Neural cell (in vitro differentiated cells): ENCODE results near the gene NDST1. TPM values are rescaled to one million over a fixed set of nuclear protein-coding genes. Genes with fewer than 3 reads are reported as not detected.

Experiments used
- H2AFZ ChIP-seq: fragments of 200-600, 300-800 bp; sonication (generic), shearing (Covaris generic); 2 replicates; pipeline ENCODE4 v1.6.0; 2014; ENCODE audit warnings: low read depth, mild to moderate bottlenecking, antibody characterized with exemption, low read length, moderate library complexity
- H3F3A ChIP-seq: fragments of 200-600 bp; shearing (Covaris generic); 2 replicates; pipeline ENCODE4 v1.6.1; 2016; ENCODE audit warnings: mild to moderate bottlenecking, moderate library complexity, mixed read lengths, antibody characterized with exemption, low read length; ENCODE audit not compliant: insufficient read depth, poor library complexity, severe bottlenecking
- H3K27ac ChIP-seq: fragments of 200-600, 300-800 bp; sonication (generic), shearing (Covaris generic); 2 replicates; pipeline ENCODE4 v1.5.1; 2014; ENCODE audit warnings: mild to moderate bottlenecking, low read length, moderate library complexity
- H3K27me3 ChIP-seq: fragments of 300-800, 200-600 bp; sonication (generic), shearing (Covaris generic); 2 replicates; pipeline ENCODE4 v1.6.0; 2014; ENCODE audit warnings: mild to moderate bottlenecking, low read depth, low read length, moderate library complexity; ENCODE audit not compliant: insufficient read depth
- H3K36me3 ChIP-seq: fragments of 300-800, 200-600 bp; sonication (generic), shearing (Covaris generic); 2 replicates; pipeline ENCODE4 v1.5.1; 2014; ENCODE audit warnings: mild to moderate bottlenecking, antibody characterized with exemption, low read length, moderate library complexity; ENCODE audit not compliant: insufficient read depth
- H3K4me2 ChIP-seq: fragments of 300-800, 200-600 bp; sonication (generic), shearing (Covaris generic); 2 replicates; pipeline ENCODE4 v1.6.0; 2014; ENCODE audit warnings: mild to moderate bottlenecking, low read length
- H3K4me3 ChIP-seq: fragments of 300-800, 200-600 bp; sonication (generic), shearing (Covaris generic); 2 replicates; pipeline ENCODE4 v1.5.1; 2014; ENCODE audit warnings: mild to moderate bottlenecking, low read length, moderate library complexity
- H3K79me2 ChIP-seq: fragments of 200-600 bp; shearing (Covaris generic); replicated peaks from 2 replicates; pipeline ENCODE4 v1.6.0; 2014; ENCODE audit warnings: mild to moderate bottlenecking, low read length, moderate library complexity; ENCODE audit not compliant: insufficient read depth
- H3K9ac ChIP-seq: fragments of 300-800, 200-600 bp; sonication (generic), shearing (Covaris generic); 2 replicates; pipeline ENCODE4 v1.6.1; 2016; ENCODE audit warnings: mild to moderate bottlenecking, low read length, mixed read lengths
- H3K9me2 ChIP-seq: fragments of 200-600 bp; shearing (Covaris generic); 2 replicates; pipeline ENCODE4 v1.6.1; 2016; ENCODE audit warnings: mild to moderate bottlenecking, low read length, mixed read lengths; ENCODE audit not compliant: insufficient read depth
- H3K9me3 ChIP-seq: fragments of 200-600, 300-800 bp; sonication (generic), shearing (Covaris generic); 2 replicates; pipeline ENCODE4 v1.6.1; 2016; ENCODE audit warnings: mild to moderate bottlenecking, mixed run types, low read length, moderate library complexity, mixed read lengths
- H4K20me1 ChIP-seq: fragments of 200-600 bp; shearing (Covaris generic); 2 replicates; pipeline ENCODE4 v1.6.1; 2016; ENCODE audit warnings: mild to moderate bottlenecking, mixed run types; ENCODE audit not compliant: insufficient read depth
- EP300 ChIP-seq: fragments of 450-650 bp; conservative IDR thresholded peaks from 2 replicates; pipeline ENCODE4 v1.6.1; 2014; ENCODE audit warnings: antibody characterized with exemption, mild to moderate bottlenecking, moderate library complexity; ENCODE audit not compliant: poor library complexity, severe bottlenecking
- EZH2 ChIP-seq: fragments of 200-600, 300-800 bp; shearing (Covaris generic), sonication (generic); IDR thresholded peaks from 2 replicates; pipeline ENCODE4 v1.6.1; 2014; ENCODE audit warnings: antibody characterized with exemption, low read length, borderline replicate concordance, mild to moderate bottlenecking; ENCODE audit not compliant: insufficient read depth, poor library complexity, severe bottlenecking
- MXI1 ChIP-seq: fragments of 450-650 bp; conservative IDR thresholded peaks from 2 replicates; pipeline ENCODE4 v1.6.1; 2014; ENCODE audit warnings: antibody characterized with exemption, mild to moderate bottlenecking; ENCODE audit not compliant: poor library complexity, severe bottlenecking
- POLR2AphosphoS5 ChIP-seq: IDR thresholded peaks from 2 replicates; pipeline ENCODE4 v1.6.1; 2012
- RAD21 ChIP-seq: fragments of 450-650 bp; conservative IDR thresholded peaks from 2 replicates; pipeline ENCODE4 v1.6.1; 2014; ENCODE audit warnings: antibody characterized with exemption, mild to moderate bottlenecking, moderate library complexity
- SMC3 ChIP-seq: fragments of 450-650 bp; conservative IDR thresholded peaks from 2 replicates; pipeline ENCODE4 v1.6.1; 2014; ENCODE audit warnings: antibody characterized with exemption, mild to moderate bottlenecking, moderate library complexity; ENCODE audit not compliant: poor library complexity
- TAF1 ChIP-seq: IDR thresholded peaks from 2 replicates; pipeline ENCODE4 v1.6.1; 2012; ENCODE audit warnings: low read depth
- polyA plus RNA-seq: library from polyadenylated mRNA; depleted of rRNA; stranded (reverse); fragments of >200 nt; gene quantifications from 2 replicates; pipeline ENCODE4 v1.2.3, GENCODE V29; 2014
- TF ChIP-seq, protein P1 (sequence below): fragments of 450-650 bp; IDR thresholded peaks from 2 replicates; pipeline ENCODE4 v1.5.1; 2014; ENCODE audit warnings: antibody characterized with exemption, mild to moderate bottlenecking, moderate library complexity; ENCODE audit not compliant: poor library complexity, severe bottlenecking
- TF ChIP-seq, protein P2 (sequence below): IDR thresholded peaks from 2 replicates; pipeline ENCODE4 v1.6.1; 2012; ENCODE audit warnings: borderline replicate concordance

The NDST1 gene
- polyA plus RNA-seq, 1 donor from 2014 or later, result 15.6 TPM

- Histone ChIP-seq H2AFZ (no peak overlapping the region), H3F3A (no peaks in the 10 kb centered on the region), H3K27me3 (no peaks in the 10 kb centered on the region), H3K9me3 (no peaks in the 10 kb centered on the region), H3K27ac (no peak overlapping the region), H3K9me2 (no peaks in the 10 kb centered on the region), H4K20me1 (no peaks in the 10 kb centered on the region), H3K4me3 (no peak overlapping the region), H3K79me2 (no peaks in the 10 kb centered on the region), H3K36me3 (no peaks in the 10 kb centered on the region), H3K4me2 (no peak overlapping the region), H3K9ac (no peak overlapping the region)
- no peak for TF ChIP-seq EZH2
- TF ChIP-seq EP300, result no peak
- TF ChIP-seq, protein P1, sequence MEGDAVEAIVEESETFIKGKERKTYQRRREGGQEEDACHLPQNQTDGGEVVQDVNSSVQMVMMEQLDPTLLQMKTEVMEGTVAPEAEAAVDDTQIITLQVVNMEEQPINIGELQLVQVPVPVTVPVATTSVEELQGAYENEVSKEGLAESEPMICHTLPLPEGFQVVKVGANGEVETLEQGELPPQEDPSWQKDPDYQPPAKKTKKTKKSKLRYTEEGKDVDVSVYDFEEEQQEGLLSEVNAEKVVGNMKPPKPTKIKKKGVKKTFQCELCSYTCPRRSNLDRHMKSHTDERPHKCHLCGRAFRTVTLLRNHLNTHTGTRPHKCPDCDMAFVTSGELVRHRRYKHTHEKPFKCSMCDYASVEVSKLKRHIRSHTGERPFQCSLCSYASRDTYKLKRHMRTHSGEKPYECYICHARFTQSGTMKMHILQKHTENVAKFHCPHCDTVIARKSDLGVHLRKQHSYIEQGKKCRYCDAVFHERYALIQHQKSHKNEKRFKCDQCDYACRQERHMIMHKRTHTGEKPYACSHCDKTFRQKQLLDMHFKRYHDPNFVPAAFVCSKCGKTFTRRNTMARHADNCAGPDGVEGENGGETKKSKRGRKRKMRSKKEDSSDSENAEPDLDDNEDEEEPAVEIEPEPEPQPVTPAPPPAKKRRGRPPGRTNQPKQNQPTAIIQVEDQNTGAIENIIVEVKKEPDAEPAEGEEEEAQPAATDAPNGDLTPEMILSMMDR, result no peak
- TF ChIP-seq MXI1, result no peak
- TF ChIP-seq TAF1, result no peak
- no peak for TF ChIP-seq SMC3
- no peak for TF ChIP-seq RAD21
- no peak for TF ChIP-seq POLR2AphosphoS5
- TF ChIP-seq, protein P2, sequence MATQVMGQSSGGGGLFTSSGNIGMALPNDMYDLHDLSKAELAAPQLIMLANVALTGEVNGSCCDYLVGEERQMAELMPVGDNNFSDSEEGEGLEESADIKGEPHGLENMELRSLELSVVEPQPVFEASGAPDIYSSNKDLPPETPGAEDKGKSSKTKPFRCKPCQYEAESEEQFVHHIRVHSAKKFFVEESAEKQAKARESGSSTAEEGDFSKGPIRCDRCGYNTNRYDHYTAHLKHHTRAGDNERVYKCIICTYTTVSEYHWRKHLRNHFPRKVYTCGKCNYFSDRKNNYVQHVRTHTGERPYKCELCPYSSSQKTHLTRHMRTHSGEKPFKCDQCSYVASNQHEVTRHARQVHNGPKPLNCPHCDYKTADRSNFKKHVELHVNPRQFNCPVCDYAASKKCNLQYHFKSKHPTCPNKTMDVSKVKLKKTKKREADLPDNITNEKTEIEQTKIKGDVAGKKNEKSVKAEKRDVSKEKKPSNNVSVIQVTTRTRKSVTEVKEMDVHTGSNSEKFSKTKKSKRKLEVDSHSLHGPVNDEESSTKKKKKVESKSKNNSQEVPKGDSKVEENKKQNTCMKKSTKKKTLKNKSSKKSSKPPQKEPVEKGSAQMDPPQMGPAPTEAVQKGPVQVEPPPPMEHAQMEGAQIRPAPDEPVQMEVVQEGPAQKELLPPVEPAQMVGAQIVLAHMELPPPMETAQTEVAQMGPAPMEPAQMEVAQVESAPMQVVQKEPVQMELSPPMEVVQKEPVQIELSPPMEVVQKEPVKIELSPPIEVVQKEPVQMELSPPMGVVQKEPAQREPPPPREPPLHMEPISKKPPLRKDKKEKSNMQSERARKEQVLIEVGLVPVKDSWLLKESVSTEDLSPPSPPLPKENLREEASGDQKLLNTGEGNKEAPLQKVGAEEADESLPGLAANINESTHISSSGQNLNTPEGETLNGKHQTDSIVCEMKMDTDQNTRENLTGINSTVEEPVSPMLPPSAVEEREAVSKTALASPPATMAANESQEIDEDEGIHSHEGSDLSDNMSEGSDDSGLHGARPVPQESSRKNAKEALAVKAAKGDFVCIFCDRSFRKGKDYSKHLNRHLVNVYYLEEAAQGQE, result no peak
These were observed 87.6 kb downstream of the NDST1 start for GRCh38 chr5:150595466-150596031.

DNA sequence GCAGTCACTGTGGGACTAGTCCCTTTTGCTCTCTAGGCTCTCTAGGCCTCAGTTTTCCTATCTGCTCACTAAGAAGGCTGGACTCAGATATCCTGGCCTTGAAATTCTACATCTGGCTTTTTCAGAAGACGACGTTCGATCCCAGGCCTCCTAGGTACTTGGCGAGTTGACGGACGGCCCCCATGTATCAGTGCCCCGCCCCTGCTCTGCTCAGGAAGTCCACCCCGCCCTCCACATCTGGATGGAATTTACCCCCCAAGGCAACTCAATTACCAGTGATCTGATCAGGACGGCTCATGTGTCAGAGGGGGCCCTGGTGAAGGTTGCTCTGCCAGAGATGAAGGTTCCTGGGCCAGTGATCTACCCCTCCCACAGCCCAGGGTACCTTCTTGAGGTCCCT lies 88.4 kb downstream of the NDST1 start:
- no peaks in the 10 kb centered on the region for H3K36me3 ChIP-seq
- H2AFZ ChIP-seq, result no peak overlapping the region
- H3K4me3 ChIP-seq, result no peak overlapping the region
- H3K4me2 ChIP-seq, result no peak overlapping the region
- no peak overlapping the region for H3K9ac ChIP-seq
- no peaks in the 10 kb centered on the region for H3F3A ChIP-seq
- H3K9me2 ChIP-seq, result no peaks in the 10 kb centered on the region
- H3K27me3 ChIP-seq, result no peaks in the 10 kb centered on the region
- TF ChIP-seq EZH2, result no peak
- TF ChIP-seq EP300, result no peak
- no peak for TF ChIP-seq TAF1
- no peak for TF ChIP-seq SMC3
- TF ChIP-seq, protein P1, result no peak
- TF ChIP-seq POLR2AphosphoS5, result no peak
- TF ChIP-seq, protein P2, result no peak
- TF ChIP-seq MXI1, result no peak
- no peak for TF ChIP-seq RAD21
- no peaks in the 10 kb centered on the region for H3K79me2 ChIP-seq
- no peaks in the 10 kb centered on the region for H4K20me1 ChIP-seq
- no peaks in the 10 kb centered on the region for H3K9me3 ChIP-seq
- H3K27ac ChIP-seq, result no peak overlapping the region
